D341Med (cell line): Measurements from ENCODE around the gene AURKB.
"Not testable (repeated sequence)": the region's sequence is repeated elsewhere in the genome, so short reads cannot be mapped to it uniquely, and the experiment has no call there.

Experiments used
- DNase-seq: peaks from one replicate; pipeline ENCODE4 v3.0.0; 2012; ENCODE audit warnings: low spot score

AURKB gene

GRCh38 chr17:8209907-8210760 lies at the start of gene AURKB:
Gene AURKB, minus strand, starts transcription at chr17:8210575. Its CDS starts 351 bp downstream, at chr17:8210224.
- DNase-seq = peak; percentile 89

DNA sequence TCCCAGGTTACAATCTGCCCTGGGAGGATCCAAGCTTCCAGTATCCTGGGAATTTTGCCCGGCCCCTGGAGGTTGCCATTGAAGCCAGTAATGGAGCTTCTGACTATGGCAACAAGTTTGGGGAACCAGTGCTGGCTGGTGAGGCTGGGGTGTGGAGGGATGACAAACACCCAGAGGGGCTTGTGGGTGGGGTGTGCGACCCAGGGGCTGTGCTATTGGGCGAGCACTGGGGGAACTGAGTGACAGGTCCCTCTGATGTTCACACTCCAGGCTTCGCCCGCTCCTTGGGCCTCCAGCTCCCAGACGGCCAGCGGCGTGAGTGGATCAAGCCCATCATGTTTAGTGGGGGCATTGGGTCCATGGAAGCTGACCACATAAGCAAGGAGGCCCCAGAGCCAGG lies 47.4 kb upstream of the AURKB start:
- no peak for DNase-seq

DNA sequence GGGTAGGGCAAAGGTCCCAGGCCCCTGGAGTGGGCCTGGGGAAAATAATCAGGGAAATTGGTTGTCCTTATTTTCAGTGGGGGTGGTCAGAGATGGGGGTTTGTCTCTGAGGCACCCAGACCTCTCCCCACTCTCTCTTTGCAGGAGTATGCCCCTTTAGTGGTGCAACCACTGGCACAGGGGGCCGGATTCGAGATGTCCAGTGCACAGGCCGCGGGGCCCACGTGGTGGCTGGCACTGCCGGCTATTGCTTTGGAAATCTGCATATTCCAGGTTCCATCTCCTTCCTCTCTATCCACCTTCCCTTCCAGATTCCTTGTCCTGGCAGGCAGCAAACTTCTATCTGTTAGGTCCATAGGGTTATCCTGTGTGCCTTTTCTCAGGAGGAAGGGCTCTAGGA lies 46.3 kb upstream of the AURKB start:
- no peak for DNase-seq

DNA sequence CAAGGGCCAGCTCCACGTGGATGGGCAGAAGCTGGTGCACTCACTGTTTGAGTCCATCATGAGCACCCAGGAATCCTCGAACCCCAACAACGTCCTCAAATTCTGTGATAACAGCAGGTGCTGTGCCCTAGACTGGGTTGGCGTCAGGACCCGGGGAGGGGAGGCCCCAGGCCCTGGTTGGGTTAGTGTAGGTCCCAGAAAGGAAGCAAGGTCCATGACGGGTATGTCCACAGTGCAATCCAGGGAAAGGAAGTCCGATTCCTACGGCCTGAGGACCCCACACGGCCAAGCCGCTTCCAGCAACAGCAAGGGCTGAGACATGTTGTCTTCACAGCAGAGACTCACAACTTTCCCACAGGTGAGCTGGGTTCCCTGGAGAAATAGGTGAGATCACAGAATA lies 45.9 kb upstream of the AURKB start:
- DNase-seq = no peak

GRCh38 chr17:8255499-8255898 lies 45.1 kb upstream of the AURKB start:
- no peak for DNase-seq

- no peak for DNase-seq
These were observed 44.5 kb upstream of the AURKB start for GRCh38 chr17:8254881-8255280.

- DNase-seq = no peak
These were observed 43.4 kb upstream of the AURKB start for GRCh38 chr17:8253801-8254200.

GRCh38 chr17:8251411-8251810 lies 41.0 kb upstream of the AURKB start:
- DNase-seq = not testable (repeated sequence)

DNA sequence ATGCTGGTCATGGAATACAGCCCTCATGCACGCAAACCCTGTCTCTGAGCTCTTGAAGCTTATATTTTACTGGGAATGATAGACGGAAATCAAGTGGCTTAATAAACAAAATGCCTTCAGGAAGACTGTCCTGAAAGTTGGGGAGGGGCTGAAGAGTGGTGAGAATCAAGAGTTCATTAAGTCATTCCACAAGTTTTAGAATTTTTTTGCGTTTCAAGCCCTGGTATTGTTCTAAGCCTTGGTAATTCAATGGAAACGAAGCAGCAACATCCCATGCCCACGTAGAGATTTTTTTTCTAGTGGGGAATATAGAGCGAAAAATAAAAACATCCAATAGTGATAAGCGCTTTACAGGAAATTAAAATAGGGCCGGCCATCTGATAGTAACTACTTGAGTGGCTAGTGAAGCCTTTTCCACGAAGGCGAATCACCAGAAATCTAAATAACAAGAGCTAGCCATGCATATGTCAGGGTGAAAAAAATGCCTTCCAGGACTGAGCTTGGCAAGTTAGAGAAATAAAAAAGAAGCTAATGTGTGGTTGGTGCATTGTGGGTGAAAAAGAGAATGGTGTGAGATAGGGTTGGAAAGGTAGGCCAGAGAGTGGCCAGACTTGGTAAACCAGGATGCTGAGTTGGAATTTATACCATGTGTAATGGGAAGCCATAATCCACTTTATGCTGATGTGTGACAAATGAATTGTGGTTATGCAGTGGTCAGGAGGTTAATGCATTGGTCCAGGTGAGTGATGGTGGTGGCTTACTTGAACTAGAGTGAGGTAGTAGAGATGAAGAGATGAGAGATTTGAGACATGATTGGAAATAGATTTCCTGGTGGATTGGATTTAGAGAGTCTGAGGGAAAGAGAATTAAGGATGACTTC lies 39.5 kb upstream of the AURKB start:
- DNase-seq = no peak

DNA sequence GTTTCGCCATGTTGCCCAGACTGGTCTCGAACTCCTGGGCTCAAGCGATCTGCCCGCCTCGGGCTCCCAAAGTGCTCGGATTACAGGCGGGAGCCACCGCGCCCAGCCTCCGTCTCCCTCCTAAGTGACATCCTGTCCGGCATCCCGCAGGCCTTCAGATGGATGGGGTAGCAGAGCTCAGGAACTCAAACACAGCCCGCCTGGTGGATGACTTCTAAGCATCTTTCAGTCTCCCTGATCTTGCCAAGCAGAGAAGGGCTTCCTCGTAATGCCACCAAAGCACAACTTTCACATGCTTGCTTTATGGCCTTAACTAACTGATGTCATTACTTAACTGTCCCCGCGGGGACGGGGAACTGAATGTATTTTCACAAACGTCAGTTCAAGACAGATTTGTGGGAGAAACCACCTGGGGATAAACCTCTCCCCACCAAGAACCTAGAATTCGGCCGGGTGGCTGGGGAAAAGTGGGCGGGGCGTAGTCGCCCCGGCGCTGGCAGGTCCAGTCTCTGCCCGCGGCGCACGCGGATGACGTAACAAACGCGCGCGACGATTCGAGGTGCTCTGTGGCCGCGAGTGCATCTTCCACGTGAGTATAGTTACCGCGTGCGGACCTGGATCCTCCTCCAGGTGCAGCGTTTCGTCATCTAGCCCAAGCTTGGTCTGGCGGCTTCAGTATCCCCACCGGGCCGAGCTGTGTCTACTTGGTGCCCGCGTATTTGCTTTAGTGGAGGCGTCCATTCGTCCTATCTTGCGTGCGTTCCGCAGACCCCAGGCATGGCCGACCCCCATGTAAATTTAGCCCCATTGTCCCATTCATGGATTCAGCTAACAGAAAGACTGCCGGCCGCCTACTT lies 38.6 kb upstream of the AURKB start, which contains the start of gene PFAS:
Gene PFAS, plus strand, starts transcription at position 539 of the 857 bp plus-strand sequence. CDS start 4,649 bp downstream, outside the sequence.
- peak; percentile 89 for DNase-seq

GRCh38 chr17:8244768-8245167 lies 34.4 kb upstream of the AURKB start:
- no peak for DNase-seq

GRCh38 chr17:8243827-8244226 lies 33.5 kb upstream of the AURKB start:
- no peak for DNase-seq

- no peak for DNase-seq
These were observed 27.5 kb upstream of the AURKB start for GRCh38 chr17:8237886-8238285.

DNA sequence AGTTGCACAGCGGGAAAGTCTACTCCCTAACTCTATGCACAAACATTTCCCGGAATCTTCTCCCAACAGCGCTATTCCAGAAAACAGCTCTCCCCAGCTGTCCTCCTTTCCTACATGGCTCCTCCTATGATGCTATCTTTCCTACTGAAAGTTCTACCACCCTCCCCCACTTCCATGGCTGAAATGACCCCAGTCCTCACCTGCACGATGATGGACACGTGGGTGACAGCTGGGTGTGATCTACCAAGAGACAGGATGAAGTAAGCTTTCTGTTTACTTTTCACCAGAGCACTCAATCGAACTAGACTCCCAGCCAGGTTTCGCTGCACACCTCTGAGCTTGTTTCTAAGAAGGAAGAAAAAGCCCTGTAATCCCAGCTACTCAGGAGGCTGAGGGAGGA lies 26.8 kb upstream of the AURKB start:
- DNase-seq = no peak

GRCh38 chr17:8235676-8236075 lies 25.3 kb upstream of the AURKB start:
- no peak for DNase-seq

DNA sequence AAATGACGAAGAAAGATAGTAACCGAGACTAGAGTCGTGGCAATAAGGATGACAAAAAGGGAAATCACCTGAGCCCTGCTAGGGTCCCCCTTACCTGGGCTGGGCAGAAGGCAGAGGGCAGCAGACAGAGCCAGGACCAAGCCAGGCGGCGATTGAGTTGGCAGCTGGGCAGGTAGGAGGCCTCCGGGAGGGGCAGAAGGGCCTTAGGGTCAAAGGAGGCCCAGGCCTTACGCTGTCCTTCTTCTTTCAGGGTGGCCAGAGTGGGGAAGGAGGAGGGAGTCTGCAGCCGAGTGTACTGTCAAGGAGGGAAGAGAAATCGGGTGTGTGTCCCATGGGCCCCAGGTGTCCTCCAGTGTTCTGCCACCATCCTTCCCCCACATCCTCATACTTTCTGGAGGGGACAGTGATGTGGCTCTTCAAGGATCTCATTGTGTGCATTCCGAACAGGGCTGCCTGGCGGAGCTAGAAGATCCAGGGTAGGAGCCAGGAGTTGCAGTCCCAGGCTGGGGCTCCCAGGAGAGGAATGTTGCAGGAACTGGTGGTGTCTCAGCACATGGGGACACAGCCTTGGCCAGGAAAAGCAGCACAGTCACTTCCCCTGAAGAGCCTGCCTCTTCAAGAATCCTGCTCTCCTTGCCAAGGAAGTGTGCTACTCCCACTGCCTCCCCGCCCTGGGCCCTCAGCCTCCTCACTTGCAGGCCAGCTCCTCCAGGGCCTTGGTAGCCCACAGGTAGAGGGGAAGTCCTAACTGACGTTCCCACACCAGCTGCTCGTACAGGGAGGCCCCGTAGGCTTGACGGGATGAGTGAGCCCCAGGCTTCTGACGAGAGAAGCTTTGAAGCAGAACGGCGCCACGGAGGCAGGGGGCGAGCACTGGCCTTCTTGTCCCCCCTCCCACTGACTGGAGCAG lies 24.2 kb upstream of the AURKB start:
- no peak for DNase-seq

DNA sequence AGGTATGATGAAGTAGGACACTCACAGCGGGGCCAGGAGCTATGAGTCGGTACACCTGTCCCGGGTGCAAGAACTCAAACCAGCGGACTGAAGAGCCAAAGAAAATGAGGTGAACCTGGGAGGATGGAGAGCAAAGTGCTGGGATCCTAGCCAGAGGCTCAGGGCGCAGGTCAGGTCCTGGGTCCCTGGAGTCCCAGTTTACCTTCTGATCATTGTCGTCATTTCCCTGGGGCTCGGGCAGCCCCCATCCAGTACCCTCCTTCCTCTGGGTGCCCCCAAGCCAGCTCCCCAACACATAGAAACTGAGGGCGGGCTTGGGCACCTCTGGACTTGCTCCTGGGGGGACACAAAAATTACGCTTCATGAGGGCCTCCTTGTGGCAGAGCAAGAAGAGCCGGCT lies 21.3 kb upstream of the AURKB start:
- no peak for DNase-seq

DNA sequence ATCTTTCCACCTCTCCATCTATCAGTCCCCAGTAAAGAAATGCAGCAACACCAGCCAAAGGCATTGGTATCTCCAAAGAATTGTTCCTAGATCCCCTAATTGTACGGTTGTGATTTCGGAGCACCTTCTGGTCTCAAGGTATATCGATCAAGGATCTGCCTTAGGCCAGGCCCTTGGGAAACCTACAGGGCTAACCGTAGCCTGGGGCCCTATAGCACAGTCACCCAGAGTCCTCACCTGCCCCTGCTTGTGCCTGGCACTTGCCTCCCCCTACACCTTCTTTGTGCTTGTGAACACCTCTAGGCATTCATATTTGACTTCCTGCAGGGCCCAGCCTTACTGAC lies 16.8 kb upstream of the AURKB start:
- no peak for DNase-seq

- DNase-seq = peak; percentile 62
These were observed 16.3 kb upstream of the AURKB start for GRCh38 chr17:8226536-8227237.

DNA sequence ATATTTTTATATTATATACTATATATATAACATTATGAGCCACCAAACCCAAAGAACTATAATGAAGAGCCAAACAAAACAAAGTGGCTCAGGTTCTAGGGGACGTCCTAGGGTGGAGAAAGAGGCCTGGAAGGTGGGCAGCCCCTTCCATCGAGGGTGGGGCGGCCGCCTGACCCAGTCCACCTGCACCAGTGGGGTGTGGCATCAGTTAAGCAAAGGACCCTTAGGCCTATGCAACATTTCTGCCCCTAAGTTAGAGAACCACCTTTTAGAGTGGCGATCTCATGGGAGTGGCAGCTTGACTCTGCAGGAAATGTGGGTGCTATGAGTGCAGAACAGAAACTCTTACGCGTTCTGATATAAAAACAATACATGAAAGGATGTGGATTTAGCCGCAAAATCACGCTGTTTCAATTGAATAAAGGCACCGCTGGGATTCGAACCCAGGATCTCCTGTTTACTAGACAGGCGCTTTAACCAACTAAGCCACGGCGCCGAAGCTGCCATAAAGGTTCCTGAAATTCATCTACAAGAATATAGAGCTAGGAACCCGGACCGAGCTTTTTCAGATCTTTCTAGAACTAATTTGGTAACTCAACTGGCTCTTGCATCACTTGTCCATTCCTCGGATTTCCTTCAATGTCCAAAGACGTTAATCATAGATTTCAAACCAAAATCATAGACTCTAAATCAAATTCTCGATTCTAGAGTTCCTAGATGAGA lies 15.6 kb upstream of the AURKB start:
- no peak for DNase-seq
